GM18873 (cell line): ENCODE results near the gene SLC10A7.

Experiments used
- ATAC-seq: cut with Tn5 transposase; IDR thresholded peaks from one replicate; pipeline ENCODE4 v1.9.1; 2021; ENCODE audit warnings: mild to moderate bottlenecking, moderate library complexity, moderate number of reproducible peaks; ENCODE audit not compliant: unreplicated experiment, low FRiP score

Gene SLC10A7

DNA sequence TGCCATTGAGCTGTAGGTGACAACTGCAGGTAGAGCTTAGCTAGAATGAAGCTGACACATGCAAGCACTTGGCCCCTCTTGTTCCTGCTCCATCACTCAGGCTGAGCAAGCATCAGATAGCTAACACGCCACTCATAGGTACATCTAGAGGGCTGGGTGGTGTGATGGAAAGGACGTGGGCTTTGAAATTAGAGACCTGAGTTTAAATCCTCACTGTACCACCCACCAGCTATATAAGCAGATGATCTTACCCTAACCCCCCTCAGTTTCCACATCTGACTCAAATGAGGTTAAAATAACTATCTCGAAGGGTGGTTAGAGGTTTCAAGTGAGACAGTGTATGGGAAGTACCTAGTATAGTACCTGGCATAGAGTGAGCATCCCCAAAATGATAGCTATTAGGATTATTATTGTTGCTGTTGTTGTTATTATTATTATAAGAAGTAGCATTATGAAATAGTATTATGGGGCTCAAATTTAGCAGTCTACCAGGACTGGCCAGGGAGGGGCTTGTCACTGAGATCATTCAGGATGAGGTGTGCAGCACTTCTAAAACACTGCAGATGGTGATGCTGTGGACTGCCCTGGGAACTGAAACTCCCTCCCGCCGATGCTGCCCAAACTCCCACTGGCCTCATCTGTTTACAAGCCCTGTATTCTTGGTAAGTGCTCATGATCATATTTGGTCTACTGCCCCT lies 248.4 kb downstream of the SLC10A7 start:
- peak; percentile 70 for ATAC-seq

DNA sequence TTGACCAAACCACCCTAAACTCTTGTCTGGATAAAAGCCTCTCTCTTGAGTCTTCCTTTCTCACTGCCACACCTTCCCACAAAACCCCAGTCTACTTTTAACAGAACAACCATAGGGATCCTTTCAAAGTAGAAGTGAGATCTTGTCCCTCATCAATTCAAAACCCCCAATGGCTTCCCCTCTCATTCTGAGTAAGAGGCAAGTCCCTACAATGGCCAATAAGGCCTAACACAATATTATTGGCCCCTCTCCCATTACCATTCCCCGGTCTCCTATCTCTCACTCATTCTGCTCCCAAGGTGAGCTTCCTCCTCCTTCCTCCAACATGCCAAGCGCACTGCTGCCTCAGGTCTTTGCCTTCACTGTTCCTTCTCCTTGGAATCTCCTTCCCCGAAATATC lies 250.3 kb downstream of the SLC10A7 start:
- ATAC-seq, result no peak

DNA sequence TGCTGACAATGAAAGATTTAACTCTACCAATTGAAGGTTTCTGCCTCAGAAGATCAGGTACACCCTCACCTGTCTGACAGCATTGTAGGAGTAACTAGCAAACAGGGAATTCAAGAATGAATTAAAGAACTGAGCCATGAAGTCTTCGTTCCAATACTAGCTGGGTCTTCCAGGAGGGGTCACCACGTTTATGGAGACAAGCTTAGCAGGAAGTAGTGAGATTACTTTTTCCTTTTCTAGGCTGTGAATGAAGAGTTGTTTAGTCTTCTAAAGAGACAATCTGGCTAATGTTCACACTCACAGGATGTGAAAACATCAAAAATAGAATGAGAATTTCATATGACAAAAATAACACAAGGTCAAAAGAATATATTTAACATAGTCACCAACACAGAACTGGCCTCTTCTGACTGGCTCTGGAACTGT lies 252.5 kb downstream of the SLC10A7 start:
- ATAC-seq, result peak; percentile 57

DNA sequence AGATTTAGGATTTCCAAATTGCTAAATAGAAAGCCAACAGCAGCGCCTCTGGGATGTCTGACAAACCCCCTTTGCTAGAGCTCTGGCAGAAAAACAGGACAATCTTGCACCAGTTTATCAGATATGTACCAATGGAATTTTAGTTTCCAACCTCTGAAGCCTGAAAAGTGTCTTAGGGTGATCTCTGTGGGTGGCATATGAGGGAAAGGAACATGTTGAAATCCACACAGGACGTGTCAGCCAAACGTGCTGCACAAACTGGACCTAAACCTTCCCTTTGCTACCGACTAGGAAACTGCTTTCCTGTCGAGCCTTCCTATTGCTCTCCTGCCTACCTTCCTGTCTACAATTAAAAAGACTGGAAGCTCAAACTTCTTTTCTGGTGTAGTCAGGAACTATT lies 253.9 kb downstream of the SLC10A7 start:
- ATAC-seq, result no peak

DNA sequence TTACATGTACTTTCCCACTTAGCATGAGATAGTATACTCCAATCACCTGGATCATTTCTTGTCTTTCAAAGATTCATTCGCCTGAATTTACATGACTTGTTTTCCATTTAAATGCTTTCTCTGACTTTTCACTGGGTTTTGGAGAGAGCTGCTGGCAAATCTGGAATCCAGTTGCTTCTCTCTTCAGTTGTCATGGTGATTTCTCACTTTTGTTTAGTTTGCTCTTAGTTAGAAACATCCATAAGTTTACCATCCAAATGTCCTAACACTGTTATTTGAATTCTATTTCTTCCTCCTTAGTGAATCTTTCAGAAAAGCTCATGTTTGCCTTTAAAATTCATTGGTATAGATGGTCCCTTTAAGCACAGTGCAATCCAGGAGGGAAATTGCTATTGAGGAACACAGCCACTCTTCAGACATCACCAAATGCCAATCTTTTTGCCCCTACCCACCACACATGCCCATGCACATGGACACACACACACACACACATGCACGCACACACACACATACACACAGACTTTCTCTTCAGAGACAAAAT lies 255.7 kb downstream of the SLC10A7 start:
- ATAC-seq, result no peak

DNA sequence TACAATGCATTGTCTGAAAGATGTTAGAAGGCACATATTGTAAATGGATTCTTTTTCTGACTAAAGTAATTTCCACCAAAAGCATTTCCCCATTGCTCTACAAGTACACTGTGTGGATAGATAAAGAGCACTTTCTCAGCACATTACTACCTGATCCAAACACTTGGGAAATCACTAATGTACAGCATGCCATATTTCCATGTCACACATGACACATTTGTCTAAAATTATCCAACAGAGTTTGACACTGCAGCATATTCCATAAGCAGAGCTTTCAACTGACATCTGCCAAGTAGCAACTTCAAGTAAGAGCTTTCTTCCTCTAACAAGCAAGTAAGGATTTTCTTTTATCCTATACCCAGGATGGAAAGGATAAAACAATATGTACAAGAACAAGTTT lies 257.9 kb downstream of the SLC10A7 start:
- ATAC-seq, result no peak

DNA sequence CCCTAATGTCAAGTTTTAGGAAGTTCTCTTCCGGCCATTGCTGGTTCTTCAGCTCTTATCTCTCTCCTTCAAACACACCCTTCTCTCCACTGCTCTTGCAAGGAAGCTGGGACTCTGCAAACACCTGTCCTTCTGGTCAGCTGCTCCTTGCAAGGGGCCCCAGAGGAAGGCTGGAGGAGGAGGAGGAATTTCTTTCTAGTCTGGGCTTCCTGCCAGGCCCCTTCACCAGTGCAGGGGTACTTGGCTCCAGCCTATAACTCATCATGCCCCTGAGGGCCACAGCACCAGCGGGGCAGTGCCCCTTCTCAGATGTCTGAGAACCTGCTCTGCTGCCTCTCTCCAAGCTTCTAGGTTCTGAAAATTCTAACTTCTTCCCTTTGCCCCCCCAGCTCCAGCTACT lies 260.7 kb downstream of the SLC10A7 start:
- no peak for ATAC-seq

DNA sequence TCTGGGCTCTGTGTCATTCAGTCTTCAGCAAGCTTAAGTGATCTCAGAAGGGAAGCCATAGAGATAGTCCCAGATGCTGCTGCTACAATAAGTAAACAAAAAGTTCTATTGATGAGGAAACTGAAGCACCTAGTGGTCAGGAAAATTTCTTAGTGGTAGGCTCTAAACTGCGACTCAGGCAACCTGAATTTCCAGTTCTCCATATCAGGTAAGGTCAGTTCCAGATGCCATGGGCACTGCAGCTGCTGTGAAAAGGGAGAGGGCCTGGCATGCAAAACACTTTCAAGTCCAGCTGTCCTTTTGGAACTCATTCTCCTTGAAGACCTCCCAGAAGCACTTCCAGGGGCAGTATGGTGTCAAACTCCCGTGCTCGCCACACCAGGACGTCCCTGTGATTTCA lies 261.2 kb downstream of the SLC10A7 start:
- no peak for ATAC-seq

DNA sequence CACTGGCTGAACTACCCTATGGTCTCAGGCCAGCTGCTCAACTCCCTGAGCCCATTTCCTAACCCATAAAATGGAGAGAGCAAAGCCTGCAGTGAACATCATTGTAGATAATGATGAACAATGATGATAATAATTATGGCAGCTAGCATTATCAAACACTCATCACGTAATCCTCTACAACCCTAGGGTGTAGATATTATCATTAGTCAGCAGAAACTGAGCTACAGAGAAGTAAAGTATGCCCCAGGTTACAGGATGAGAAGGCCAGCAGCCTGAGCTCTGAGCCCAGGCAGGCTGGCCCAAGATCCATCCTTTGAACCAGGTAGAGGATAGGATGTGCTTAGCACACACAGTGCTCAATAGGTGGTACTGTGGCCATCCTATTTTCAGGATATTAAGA lies 264.2 kb downstream of the SLC10A7 start:
- no peak for ATAC-seq

DNA sequence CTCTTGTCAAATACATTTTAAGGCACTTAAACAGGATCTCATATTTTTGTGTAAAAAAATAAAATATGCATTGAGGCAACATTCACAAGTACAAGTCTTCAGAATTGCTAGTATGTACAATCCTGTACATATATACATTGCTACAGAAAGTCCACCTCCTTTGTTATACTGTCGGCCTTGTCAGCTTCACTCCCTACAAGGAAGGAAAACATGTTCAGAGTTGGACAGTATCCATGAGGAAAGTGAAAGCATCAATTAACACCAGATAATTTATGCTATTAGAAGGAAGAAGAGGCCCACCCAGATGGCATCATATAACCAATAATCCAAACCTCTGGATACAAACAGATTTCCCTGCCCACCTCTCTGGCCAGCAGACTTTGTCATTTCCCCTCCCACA lies 265.4 kb downstream of the SLC10A7 start:
- ATAC-seq, result no peak

DNA sequence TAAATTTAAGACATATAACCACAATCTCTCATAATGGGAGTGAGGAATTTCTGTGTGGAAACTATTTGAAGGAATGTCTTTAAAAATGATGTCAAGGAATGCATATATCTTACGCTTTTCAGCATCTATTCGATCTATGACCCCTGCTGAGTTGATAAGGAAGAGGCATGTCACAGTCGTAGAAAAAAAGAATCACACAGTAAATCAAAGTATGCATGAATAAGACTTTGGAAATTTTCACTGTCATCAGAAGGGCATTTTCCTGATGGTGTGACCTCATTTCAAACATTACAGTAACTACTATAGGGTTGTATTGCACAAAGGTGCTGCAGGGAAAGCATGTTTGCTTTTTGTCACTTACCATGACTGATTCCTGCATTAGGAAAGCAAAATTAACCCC lies 265.9 kb downstream of the SLC10A7 start:
- ATAC-seq, result no peak

DNA sequence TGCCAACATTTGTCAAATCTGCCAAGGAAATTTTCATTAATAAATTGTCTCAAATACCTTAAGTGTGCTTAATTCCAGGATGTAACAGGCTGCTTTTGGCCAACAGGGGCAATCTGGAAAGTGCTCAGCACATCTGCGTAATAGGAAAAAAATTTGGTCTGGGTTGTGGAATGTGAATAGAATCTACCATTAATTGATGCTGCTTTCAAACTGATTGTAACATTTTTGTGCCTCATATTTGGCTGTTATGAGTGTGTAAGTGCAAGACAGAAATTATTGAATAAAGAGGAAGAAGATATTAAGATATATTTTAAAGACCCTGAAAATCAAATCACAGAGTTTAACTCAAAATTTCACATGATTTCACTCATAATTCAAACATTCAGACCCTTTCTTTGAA lies 266.3 kb downstream of the SLC10A7 start:
- no peak for ATAC-seq

DNA sequence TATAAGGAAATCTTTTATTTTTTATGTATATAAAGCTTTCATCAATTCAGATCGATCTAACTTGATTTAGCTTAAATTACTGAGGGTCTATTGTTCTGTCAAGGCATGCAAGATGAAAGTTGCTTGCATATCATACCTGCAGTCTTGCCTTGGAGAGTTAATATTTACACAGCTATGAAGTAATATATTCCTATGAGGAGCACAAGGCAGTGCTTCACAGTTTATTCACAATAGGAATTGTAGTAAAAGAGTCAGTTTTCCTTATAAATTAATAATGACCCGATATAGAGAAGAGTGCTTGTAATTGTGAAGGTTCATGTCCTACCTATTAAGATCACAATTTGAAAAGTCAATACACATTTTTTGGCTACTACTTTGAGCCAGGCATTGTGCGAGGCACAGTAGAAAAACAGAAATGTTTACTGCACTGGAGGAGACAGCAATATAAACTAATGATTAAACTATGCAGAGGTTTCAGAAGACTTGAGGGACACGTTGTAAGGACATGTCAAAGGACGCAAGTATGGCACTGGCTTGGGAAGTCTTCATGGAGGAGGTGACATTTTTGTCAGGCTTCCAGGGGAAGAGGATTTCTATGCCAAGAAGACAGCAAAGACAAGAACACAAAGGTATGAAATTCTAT lies 268.6 kb downstream of the SLC10A7 start:
- no peak for ATAC-seq

DNA sequence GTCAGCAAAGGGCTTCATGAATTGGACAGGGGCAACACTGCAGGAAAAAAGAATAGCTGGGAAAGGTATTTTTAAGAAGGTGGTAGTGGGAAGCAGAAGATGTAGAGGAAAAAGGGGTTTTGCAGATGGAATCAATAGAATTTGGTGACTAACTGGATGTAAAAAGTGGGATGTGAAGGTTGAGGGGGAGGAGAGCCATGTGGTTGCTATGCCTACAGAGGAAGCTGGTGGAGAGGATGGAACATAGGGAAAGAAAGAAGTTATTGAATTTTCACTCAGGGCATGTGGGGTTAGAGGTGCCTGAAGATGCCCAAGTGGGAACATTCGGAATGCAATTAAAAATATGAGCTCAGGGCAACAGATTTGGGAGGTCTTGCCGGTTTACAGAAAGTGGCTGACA lies 274.4 kb downstream of the SLC10A7 start:
- no peak for ATAC-seq

DNA sequence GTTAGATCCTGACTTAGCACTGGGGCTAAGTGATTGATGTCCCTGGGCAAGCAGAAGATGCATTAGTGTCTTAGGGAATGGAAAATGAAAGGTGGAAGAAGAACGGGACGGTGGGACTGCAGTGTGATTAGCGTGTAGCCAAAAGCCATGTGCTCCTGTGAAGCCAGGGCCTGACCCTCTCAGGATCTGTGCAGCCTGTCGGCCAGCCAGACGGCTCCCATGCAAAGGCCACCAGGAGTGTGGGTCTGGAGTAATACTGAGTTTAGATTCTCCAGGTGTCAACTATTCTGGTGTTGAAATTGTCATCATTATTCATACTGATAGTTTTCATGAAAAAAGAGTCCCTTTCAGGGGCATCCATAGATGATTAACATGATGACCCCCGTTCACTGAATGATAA lies 275.4 kb downstream of the SLC10A7 start:
- no peak for ATAC-seq

DNA sequence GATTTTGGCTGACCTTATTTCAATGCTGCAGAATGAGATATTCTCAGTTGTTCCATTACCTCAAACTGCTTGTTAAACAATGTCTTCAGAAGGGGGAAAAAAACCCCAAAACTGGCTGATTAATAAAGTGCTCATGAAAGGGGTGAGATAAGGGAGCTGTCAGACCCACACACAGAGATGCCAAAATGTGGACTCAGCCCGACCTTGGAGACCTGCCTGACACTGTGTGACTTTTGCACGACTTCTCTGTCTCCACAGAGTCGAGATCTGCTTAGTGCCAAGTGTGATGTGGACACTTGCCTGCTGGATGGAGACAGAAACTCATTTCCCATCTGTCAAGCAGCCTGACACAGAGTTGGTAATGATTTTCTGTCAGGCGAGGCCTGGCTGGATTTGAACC lies 275.9 kb downstream of the SLC10A7 start:
- no peak for ATAC-seq

DNA sequence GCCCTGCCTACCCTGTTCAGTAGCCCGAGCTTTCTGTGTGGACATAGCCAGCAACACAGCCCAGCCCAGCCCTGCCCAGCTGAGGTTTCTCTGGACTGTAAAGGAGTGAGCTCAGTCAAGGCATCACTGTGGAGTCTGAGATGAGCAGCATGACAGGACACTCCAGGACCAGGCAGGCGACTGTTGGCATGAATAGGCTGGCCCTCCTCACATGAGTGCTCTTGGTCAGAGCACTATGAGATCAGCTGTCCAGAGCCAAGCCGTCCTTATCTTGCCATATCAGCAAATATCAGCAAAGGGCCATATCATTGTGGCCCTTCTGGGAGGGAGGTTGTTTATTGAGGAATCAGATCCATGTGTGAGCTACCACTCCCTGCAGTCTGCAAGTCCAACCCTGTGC lies 276.5 kb downstream of the SLC10A7 start:
- no peak for ATAC-seq

DNA sequence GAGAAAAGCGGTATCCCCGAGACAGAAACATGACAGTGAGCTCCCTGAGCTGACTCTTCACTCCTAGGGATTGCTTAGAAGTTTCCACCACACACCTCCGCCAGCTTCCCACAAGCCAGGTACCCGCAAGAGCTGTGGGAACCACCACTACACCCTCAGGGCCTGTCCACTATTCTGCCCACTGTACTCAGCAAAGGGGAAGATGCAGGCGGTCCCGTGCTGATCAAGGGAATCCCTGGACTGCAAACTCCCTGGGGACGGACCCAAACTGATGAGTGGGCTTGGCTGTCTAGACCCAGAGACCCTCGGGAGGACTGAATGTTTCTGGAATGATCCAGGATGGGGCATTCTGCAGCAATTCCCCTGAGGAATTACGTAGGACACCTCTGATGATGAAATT lies 277.2 kb downstream of the SLC10A7 start:
- ATAC-seq, result no peak

DNA sequence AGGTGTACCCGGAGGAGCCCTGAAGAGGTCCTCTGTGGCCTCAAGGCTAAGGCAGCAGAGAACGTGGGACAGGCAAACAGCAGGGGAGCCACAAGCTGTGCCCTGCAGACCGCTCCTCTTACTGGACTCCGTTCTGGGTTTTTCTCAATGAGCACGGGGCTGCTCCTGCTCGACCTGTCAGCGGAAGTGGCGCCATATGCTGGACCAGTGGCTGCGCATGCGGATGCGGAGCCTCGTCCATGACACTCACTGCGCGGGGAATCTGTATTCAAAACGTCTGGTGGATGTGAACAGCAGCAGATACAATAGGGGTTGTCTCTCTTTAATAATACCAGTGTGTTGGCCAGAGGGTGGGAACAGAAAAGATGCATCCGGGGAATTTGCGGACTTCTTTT lies 277.9 kb downstream of the SLC10A7 start:
- no peak for ATAC-seq

DNA sequence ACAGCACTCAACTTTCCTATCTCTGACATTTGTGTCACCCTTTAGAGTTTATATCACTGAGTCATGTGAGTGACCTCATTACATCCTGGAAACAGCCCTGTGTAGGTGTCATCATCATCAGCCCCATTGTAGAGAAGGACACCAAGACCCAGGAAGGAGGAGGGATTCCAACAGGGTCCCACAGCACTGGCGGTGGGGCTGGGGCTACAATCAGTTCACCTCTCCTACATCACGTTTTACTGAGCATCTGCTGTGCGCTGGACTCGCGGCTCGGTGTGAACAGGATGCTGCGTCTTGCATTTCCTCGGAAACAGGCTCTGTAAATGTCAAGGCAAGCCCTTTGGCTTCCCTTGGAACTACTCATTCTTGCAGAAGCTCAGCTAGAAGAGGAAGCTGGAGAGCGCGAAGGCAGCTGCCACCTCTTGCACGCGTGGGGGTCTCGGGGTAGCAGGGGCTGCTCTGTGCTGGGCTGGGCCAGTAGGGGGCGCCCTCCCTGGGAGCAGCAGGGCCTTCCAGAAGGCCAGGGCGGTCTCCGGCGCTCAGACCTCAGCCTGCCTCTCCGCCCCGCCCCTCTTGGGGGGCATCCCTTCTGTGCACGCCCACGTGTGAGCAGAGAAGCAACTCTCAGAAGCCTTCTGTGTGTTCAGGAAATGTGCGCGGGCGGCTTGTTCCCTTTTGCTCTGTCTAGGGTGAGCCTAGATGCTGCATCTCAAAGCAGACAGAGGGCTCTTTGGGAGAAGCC lies 278.4 kb downstream of the SLC10A7 start:
- peak; percentile 69 for ATAC-seq

DNA sequence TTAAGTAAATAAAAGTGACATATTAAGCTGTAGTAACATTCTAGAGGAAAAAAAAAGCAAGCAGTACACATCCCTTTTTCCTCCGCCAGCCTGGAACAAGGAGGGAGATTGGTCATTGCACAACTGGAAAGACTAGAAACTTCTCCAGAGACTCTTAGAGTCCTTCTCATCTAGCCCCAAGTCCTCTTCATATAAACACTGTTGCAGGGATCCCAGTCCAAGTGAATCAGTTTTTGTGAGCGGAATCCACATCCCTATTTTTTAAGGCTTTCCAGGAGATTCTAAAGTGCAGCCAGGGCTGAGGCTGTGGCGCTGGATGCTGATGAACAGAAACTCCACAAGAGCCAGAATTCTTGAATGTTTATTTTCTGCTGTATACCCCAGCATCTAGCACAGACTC lies 283.6 kb downstream of the SLC10A7 start:
- no peak for ATAC-seq
